ENCODE results near the gene AKT1S1.

The AKT1S1 gene

DNA sequence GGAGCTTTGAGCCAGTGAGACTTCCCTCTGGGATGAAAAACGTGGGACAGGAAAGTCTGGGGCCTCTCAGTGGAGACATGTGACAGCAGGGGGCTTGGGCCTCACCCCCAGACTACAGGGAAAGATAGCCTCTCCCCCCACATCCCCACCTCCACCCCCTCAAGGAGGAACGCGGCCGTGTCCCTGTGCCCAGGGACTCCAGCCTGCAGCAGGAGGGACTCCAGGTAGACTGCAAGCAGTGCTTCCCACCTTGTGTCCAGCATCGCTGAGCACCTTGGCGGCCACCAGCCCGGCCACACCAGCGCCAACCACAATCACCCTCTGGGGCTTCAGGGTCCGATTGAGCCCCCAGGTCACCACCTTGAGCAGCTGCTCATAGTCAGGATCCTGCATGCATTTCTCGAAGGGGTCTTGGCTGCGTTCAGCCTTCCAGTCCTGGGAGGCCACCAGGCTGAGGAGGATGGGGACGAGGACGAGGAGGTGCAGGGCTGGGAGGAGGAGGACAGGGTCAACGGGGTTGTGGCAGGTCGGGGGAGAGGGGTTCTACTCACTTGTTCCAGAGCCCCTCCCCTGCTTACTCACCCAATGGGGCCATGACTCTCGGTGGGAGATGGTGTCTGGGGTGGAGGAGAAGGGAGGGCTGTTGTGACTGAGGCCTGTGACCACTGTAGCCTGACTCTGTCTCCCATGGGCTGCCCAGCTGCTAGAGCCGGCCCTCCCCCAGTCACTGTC, 18.6 kb upstream of the AKT1S1 start:
- Histone ChIP-seq H3K4me3 (peak overlapping the region in 6 of 10 experiments; percentile 44 to 65 (median 54); a peak in 9 of 20 replicates), H3K27ac (peak overlapping the region; percentile 70 to 97 (median 89)), H3K9ac (peak overlapping the region; percentile 72 to 84 (median 78); a peak in 21 of 22 replicates), H3K4me2 (peak overlapping the region; percentile 79 to 100 (median 98)), H3K4me1 (peaks cover 47 to 82% (median 72%) of the 10 kb centered on the region in 10 experiments), H3K27me3 (peaks cover 0 to 5% (median 0%) of the 10 kb centered on the region in 11 experiments; a peak in 3 of 22 replicates), H3K9me3 (replicated peaks in 1 of 11) (no peaks in the 10 kb centered on the region), H3K36me3 (peaks cover 0 to 23% (median 0%) of the 10 kb centered on the region in 11 experiments; a peak in 2 of 22 replicates), H4K20me1 (peaks cover 0 to 17% (median 0%) of the 10 kb centered on the region in 11 experiments; a peak in 9 of 22 replicates)
- no peak for TF ChIP-seq Cebpa-rat (IDR thresholded peaks at IDR 0.05)

GRCh38 chr19:49894879-49895565, 17.9 kb upstream of the AKT1S1 start:
- peak overlapping the region in 3 of 10 experiments; percentile 50 to 60 (median 59); a peak in 7 of 20 replicates for H3K4me3 ChIP-seq
- peak overlapping the region in 5 of 11 experiments; percentile 31 to 93 (median 86); a peak in 2 of 22 replicates for H3K27ac ChIP-seq
- peaks cover 0 to 23% (median 0%) of the 10 kb centered on the region in 11 experiments; a peak in 4 of 22 replicates for H3K36me3 ChIP-seq

GRCh38 chr19:49894011-49894664, 17.0 kb upstream of the AKT1S1 start:
- peak overlapping the region in 4 of 11 experiments; percentile 7 to 100 (median 64); a peak in 6 of 22 replicates for H3K4me2 ChIP-seq
- TF ChIP-seq Cebpa-rat (IDR thresholded peaks at IDR 0.05): no peak
- H3K4me1 ChIP-seq: peaks cover 44 to 86% (median 72%) of the 10 kb centered on the region in 10 experiments
- no peak overlapping the region for H3K27ac ChIP-seq
- peaks cover 0 to 14% (median 0%) of the 10 kb centered on the region in 11 experiments; a peak in 6 of 22 replicates for H3K27me3 ChIP-seq
- peaks cover 0 to 7% (median 0%) of the 10 kb centered on the region in 11 experiments; a peak in 2 of 22 replicates for H3K9me3 ChIP-seq (replicated peaks in 1 of 11)
- peak overlapping the region in 2 of 11 experiments; percentile 29 to 82; a peak in 1 of 22 replicates for H3K9ac ChIP-seq
- peaks cover 0 to 32% (median 0%) of the 10 kb centered on the region in 11 experiments; a peak in 5 of 22 replicates for H3K36me3 ChIP-seq
- 0 out of 20 replicates have a peak overlapping the region, but pooled peaks of 1 of the 10 experiments have one; percentile 29 for H3K4me3 ChIP-seq
- H4K20me1 ChIP-seq: peaks cover 0 to 25% (median 7%) of the 10 kb centered on the region in 11 experiments; a peak in 11 of 22 replicates

More at GRCh38 chr19:49894879-49895565, 17.9 kb upstream of the AKT1S1 start:
- Histone ChIP-seq H3K4me2 (peak overlapping the region; percentile 79 to 100 (median 98); a peak in 21 of 22 replicates), H4K20me1 (peaks cover 0 to 17% (median 0%) of the 10 kb centered on the region in 11 experiments; a peak in 9 of 22 replicates), H3K9me3 (replicated peaks in 1 of 11) (peaks cover 0 to 1% (median 0%) of the 10 kb centered on the region in 11 experiments; a peak in 2 of 22 replicates), H3K4me1 (peaks cover 46 to 80% (median 69%) of the 10 kb centered on the region in 10 experiments), H3K27me3 (peaks cover 0 to 9% (median 0%) of the 10 kb centered on the region in 11 experiments; a peak in 6 of 22 replicates), H3K9ac (peak overlapping the region in 5 of 11 experiments; percentile 30 to 84 (median 76); a peak in 6 of 22 replicates)
- TF ChIP-seq Cebpa-rat (IDR thresholded peaks at IDR 0.05): no peak

- H3K9ac ChIP-seq: peak overlapping the region in 1 of 11 experiments; percentile 35; a peak in 1 of 22 replicates
- no peak for TF ChIP-seq Cebpa-rat (IDR thresholded peaks at IDR 0.05)
- H3K36me3 ChIP-seq: peaks cover 0 to 39% (median 0%) of the 10 kb centered on the region in 11 experiments; a peak in 5 of 22 replicates
- H3K9me3 ChIP-seq (replicated peaks in 1 of 11): peaks cover 0 to 7% (median 0%) of the 10 kb centered on the region in 11 experiments; a peak in 2 of 22 replicates
- peak overlapping the region in 3 of 11 experiments; percentile 41 to 100 (median 88); a peak in 5 of 22 replicates for H3K4me2 ChIP-seq
- H3K4me3 ChIP-seq: no peak overlapping the region
- peaks cover 0 to 35% (median 7%) of the 10 kb centered on the region in 11 experiments; a peak in 11 of 22 replicates for H4K20me1 ChIP-seq
- H3K27ac ChIP-seq: no peak overlapping the region
- peaks cover 31 to 75% (median 61%) of the 10 kb centered on the region in 10 experiments for H3K4me1 ChIP-seq
- H3K27me3 ChIP-seq: peaks cover 0 to 14% (median 0%) of the 10 kb centered on the region in 11 experiments; a peak in 6 of 22 replicates
Measured at GRCh38 chr19:49892716-49893115, 15.6 kb upstream of the AKT1S1 start.

DNA sequence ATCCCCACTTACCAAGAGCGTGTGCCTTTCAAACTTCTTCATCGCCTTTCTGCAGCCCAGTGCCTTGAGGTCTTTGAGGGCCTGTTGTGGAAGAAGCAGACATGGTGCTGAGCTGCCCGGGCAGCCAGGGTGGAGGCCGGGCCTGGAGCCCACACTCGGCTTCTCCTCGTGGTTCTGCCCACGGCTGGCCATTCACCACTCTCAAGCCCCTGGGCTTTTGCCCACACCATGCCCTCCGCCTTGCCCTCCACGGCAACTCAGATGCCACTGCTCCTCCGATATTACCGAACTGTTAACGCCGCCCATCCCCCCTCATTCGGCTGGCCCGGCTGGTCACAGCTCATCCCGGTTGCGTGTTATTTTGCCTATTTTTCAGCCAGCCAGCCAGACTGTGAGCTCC, 14.2 kb upstream of the AKT1S1 start:
- H3K9me3 ChIP-seq (replicated peaks in 1 of 11): peaks cover 0 to 7% (median 0%) of the 10 kb centered on the region in 11 experiments; a peak in 2 of 22 replicates
- H3K4me2 ChIP-seq: peak overlapping the region in 9 of 11 experiments; percentile 1 to 65 (median 44); a peak in 12 of 22 replicates
- H3K36me3 ChIP-seq: peaks cover 0 to 48% (median 0%) of the 10 kb centered on the region in 11 experiments; a peak in 6 of 22 replicates
- peaks cover 0 to 44% (median 0%) of the 10 kb centered on the region in 11 experiments; a peak in 9 of 22 replicates for H4K20me1 ChIP-seq
- no peak overlapping the region for H3K4me3 ChIP-seq
- H3K4me1 ChIP-seq: peaks cover 27 to 74% (median 56%) of the 10 kb centered on the region in 10 experiments
- peak overlapping the region in 4 of 11 experiments; percentile 23 to 63 (median 41); a peak in 6 of 22 replicates for H3K9ac ChIP-seq
- H3K27me3 ChIP-seq: peaks cover 0 to 14% (median 0%) of the 10 kb centered on the region in 11 experiments; a peak in 6 of 22 replicates
- H3K27ac ChIP-seq: peak overlapping the region in 2 of 11 experiments; percentile 27 to 42; a peak in 2 of 22 replicates
- no peak for TF ChIP-seq Cebpa-rat (IDR thresholded peaks at IDR 0.05)

DNA sequence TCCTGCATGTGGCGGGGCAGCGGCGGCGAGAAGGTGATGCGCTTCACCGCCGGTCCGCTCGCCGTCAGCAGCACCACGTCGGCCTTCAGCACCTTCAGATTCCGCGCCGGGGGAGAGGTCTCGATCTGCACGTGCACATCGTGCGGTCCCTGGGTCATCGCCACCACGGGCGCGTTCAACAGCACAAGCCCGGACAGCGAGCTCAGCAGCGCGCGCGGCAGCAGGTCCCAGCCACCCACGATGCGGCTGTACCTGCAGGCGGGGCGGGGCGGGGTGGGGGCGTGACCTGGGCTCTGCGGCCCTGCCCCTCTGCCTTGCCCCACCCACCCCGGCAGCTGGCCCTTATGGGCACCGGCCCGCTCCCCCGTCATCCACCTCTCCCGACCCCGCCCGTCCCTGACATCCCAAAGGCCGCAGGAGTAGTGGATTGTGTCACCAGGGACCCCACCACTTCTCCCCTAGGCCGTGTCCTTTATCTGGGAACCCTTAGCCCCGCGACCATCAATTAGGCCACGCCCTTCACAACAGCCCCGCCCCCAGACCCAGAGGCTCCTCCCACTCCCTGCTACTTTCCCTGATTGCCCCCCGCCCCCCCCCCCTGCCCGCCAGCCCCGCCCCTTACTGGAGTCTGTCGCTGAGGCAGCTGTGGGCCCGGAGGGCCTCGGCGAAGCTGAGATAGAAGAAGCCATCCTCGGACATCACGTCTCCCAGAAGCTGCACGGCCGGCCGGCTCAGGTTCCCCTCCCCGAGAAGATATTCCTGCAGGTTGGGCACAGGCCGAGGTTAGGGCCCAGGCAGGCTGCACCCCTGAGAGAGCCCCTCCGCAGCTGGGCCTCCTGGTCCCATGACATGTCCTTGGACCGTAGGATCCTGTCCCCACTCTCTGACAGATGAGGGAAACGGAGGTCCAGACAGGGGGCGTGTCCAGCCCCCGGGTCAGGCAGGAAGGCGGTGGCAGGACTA, 13.5 kb upstream of the AKT1S1 start:
- Histone ChIP-seq H3K27ac (peak overlapping the region in 5 of 11 experiments; percentile 9 to 42 (median 25); a peak in 5 of 22 replicates), H3K4me1 (peaks cover 20 to 68% (median 54%) of the 10 kb centered on the region in 10 experiments), H3K4me2 (peak overlapping the region; percentile 72 to 97 (median 83)), H3K36me3 (peaks cover 0 to 55% (median 1%) of the 10 kb centered on the region in 11 experiments; a peak in 9 of 22 replicates), H4K20me1 (peaks cover 0 to 44% (median 0%) of the 10 kb centered on the region in 11 experiments; a peak in 9 of 22 replicates), H3K4me3 (peak overlapping the region; percentile 19 to 58 (median 44); a peak in 14 of 20 replicates), H3K9me3 (replicated peaks in 1 of 11) (peaks cover 0 to 7% (median 0%) of the 10 kb centered on the region in 11 experiments; a peak in 2 of 22 replicates), H3K9ac (peak overlapping the region in 7 of 11 experiments; percentile 26 to 63 (median 49); a peak in 9 of 22 replicates), H3K27me3 (peaks cover 0 to 14% (median 0%) of the 10 kb centered on the region in 11 experiments; a peak in 6 of 22 replicates)
- no peak for TF ChIP-seq Cebpa-rat (IDR thresholded peaks at IDR 0.05)
